ENCODE data around the gene IGSF21.

Gene IGSF21

GRCh38 chr1:18230840-18231239, 123.2 kb downstream of the IGSF21 start:
- TF ChIP-seq, protein P1, sequence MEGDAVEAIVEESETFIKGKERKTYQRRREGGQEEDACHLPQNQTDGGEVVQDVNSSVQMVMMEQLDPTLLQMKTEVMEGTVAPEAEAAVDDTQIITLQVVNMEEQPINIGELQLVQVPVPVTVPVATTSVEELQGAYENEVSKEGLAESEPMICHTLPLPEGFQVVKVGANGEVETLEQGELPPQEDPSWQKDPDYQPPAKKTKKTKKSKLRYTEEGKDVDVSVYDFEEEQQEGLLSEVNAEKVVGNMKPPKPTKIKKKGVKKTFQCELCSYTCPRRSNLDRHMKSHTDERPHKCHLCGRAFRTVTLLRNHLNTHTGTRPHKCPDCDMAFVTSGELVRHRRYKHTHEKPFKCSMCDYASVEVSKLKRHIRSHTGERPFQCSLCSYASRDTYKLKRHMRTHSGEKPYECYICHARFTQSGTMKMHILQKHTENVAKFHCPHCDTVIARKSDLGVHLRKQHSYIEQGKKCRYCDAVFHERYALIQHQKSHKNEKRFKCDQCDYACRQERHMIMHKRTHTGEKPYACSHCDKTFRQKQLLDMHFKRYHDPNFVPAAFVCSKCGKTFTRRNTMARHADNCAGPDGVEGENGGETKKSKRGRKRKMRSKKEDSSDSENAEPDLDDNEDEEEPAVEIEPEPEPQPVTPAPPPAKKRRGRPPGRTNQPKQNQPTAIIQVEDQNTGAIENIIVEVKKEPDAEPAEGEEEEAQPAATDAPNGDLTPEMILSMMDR (conservative IDR thresholded peaks at IDR 0.05; ENCODE audit: low read depth, low read length), result no peak
- DNase-seq (ENCODE audit: low read depth), result no peak
- no peak overlapping the region for H3K4me3 ChIP-seq (ENCODE audit: low read length)

DNA sequence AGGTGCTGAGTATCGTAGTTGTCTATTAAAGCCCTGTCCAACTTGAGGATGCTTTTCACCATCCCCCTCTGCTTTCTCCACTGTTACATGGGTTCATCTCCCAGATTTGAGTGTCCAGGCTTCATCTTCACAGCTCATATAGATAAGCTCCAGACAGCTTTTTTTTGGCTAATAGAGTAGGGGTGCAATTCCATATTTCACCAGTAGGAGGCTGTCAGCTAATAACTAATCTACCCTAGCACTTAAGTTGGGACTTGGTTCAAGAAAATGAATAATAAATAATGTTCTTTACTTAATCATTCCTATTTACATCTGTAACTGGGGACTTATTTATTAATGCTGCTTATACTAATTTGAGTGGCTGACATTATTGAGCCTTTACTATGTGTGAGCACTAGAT, 124.5 kb downstream of the IGSF21 start:
- H3K4me3 ChIP-seq (ENCODE audit: low read length), result no peak overlapping the region
- no peak for DNase-seq (ENCODE audit: low read depth)
- TF ChIP-seq, protein P1 (conservative IDR thresholded peaks at IDR 0.05; ENCODE audit: low read depth, low read length), result peak; percentile 35

- no peak overlapping the region for H3K4me3 ChIP-seq (ENCODE audit: low read length)
- TF ChIP-seq, protein P1 (conservative IDR thresholded peaks at IDR 0.05; ENCODE audit: low read depth, low read length), result no peak
- DNase-seq (ENCODE audit: low read depth), result no peak
Measured at GRCh38 chr1:18233176-18233864, 125.7 kb downstream of the IGSF21 start.

- DNase-seq (ENCODE audit: low read depth), result no peak
- TF ChIP-seq, protein P1 (conservative IDR thresholded peaks at IDR 0.05; ENCODE audit: low read depth, low read length), result peak; percentile 57
- H3K4me3 ChIP-seq (ENCODE audit: low read length), result no peak overlapping the region
Measured at GRCh38 chr1:18234790-18235242, 127.2 kb downstream of the IGSF21 start.

DNA sequence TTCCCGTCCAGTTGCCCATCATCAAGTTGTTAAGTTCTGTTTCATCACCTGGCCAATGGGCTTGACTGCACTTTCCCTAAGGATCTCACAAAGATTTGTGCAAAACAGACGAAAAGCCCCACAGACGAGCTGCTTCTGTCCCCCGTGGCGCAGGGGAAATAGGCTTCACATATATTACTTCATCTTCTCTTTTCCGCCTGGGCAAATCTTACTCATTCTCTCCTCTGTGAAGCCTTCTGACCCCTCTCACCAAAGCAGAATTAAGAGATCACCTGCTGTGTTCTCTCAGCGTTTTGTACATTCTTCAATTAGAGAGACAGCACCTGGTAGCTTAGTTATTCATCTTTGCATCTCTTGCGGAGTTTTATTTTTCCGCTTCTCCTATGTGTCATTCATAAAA, 129.8 kb downstream of the IGSF21 start:
- H3K4me3 ChIP-seq (ENCODE audit: low read length), result no peak overlapping the region
- no peak for DNase-seq (ENCODE audit: low read depth)
- TF ChIP-seq, protein P1 (conservative IDR thresholded peaks at IDR 0.05; ENCODE audit: low read depth, low read length), result no peak

DNA sequence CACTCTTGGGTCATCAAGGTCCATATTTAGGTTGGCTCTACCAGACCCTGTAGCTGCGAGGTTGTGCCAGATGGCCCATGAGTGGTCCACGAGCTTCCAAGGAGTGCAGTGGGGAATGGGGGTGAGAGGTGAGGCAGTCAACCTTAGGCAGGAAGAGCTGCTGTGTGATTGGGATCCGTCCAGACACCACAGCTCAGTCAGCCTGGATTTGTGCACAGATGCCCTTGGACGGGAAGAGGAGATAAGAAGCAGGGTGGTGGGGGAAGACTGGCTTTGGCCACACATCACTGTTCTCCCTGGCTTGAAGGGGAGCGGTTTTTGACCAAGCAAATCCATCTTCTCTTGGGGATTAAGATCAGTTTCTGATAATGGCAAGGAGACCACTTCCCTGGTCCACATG, 130.6 kb downstream of the IGSF21 start:
- TF ChIP-seq, protein P1 (conservative IDR thresholded peaks at IDR 0.05; ENCODE audit: low read depth, low read length), result no peak
- DNase-seq (ENCODE audit: low read depth), result no peak
- H3K4me3 ChIP-seq (ENCODE audit: low read length), result no peak overlapping the region

GRCh38 chr1:18239671-18240070, 132.1 kb downstream of the IGSF21 start:
- TF ChIP-seq, protein P1 (conservative IDR thresholded peaks at IDR 0.05; ENCODE audit: low read depth, low read length), result no peak
- peak; percentile 14 for DNase-seq (ENCODE audit: low read depth)
- no peak overlapping the region for H3K4me3 ChIP-seq (ENCODE audit: low read length)

All from retinal pigment epithelial cell (primary cell).